ENCODE data around the gene RPH3AL.

RPH3AL gene, protein sequence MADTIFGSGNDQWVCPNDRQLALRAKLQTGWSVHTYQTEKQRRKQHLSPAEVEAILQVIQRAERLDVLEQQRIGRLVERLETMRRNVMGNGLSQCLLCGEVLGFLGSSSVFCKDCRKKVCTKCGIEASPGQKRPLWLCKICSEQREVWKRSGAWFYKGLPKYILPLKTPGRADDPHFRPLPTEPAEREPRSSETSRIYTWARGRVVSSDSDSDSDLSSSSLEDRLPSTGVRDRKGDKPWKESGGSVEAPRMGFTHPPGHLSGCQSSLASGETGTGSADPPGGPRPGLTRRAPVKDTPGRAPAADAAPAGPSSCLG

DNA sequence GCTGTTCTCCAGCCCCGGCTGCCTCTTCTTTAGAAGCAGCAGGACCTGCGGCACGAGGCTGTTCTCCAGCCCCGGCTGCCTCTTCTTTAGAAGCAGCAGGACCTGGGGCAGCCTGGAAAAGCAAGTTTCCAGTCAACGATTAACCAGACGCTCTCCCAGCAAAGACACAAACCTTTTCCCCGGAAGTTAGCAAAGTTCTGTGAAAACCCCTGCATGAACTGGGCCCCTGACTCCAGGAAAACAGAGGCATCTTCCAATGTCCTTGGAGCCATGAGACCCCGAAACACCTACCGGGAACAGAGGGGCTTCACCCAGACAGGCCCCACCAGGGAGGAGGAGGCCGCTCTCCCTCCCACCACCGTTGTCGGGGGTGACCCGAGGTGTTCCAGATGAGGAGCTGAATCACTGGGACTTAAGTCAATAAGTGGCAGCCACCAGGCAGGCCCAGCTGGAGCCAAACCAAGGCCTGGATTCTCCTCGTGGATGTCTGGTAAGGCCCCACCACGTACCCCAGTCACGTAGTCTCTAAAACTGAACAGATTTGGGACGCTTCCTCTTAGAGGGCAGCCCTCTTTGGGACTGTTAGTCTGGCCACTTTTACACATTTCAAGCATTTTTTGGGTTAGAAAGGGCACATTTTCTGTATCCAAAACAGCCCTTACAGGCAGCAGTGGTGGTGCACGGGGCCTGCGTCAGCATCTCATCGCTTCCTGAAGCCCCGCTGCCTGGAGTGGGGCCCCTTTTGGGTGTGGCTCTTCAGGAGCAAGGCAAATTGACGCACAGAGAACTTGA lies at the start of gene RPH3AL:
TSS of gene RPH3AL (minus strand) at position 387 of the 792 bp plus-strand sequence. CDS start 25,264 bp downstream, outside the sequence.
- DNase-seq (ENCODE audit: low spot score): no peak
- in situ Hi-C loops (cut with MboI; ENCODE audit: low pct_unique_long_range_greater_than_20kb, low sequenced_read_pairs, unreplicated experiment): no loop called here
- TF ChIP-seq, protein P1, sequence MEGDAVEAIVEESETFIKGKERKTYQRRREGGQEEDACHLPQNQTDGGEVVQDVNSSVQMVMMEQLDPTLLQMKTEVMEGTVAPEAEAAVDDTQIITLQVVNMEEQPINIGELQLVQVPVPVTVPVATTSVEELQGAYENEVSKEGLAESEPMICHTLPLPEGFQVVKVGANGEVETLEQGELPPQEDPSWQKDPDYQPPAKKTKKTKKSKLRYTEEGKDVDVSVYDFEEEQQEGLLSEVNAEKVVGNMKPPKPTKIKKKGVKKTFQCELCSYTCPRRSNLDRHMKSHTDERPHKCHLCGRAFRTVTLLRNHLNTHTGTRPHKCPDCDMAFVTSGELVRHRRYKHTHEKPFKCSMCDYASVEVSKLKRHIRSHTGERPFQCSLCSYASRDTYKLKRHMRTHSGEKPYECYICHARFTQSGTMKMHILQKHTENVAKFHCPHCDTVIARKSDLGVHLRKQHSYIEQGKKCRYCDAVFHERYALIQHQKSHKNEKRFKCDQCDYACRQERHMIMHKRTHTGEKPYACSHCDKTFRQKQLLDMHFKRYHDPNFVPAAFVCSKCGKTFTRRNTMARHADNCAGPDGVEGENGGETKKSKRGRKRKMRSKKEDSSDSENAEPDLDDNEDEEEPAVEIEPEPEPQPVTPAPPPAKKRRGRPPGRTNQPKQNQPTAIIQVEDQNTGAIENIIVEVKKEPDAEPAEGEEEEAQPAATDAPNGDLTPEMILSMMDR (IDR thresholded peaks at IDR 0.05; ENCODE audit: extremely low read depth, insufficient read depth, missing control alignments): no peak

DNA sequence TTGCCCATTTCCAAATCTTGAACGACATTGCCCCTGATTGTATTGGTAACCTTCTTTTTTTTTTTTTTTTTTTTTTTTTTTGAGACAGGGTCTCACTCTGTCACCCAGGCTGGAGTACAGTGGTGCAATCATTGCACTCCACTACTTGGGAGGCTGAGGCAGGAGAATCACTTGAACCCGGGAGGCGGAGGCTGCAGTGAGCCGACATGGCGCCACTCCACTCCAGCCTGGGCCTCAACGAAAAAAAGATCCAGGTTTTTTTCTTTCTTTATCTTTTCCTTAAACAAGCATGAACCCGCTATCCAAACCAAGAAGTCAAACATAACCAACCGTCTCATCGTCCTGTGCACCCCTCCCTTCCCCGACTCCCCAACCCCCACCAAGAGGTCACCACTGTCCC lies 47.6 kb upstream of the RPH3AL start:
- TF ChIP-seq, protein P1 (IDR thresholded peaks at IDR 0.05; ENCODE audit: extremely low read depth, insufficient read depth, missing control alignments): no peak
- in situ Hi-C loops (cut with MboI; ENCODE audit: low pct_unique_long_range_greater_than_20kb, low sequenced_read_pairs, unreplicated experiment): no loop called here
- no peak for DNase-seq (ENCODE audit: low spot score)

DNA sequence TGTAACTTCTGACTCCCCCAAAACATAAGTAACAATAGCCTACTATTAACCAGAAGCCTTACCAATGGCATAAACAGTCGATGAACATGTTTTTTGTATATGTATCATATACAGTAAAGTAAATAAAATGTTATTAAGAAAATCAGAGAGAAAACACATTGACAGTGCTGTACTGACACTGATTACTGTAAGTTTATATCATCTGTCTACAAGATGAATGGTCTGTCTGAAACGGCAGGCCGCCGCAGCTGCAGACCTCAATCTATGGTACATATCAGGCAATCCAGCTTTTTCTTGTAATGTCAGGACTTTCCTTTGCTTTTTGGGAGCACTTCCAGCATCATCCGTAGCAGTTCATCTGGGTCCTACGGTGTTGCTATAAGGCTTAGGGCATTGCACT lies 44.2 kb upstream of the RPH3AL start:
- DNase-seq (ENCODE audit: low spot score): no peak
- TF ChIP-seq, protein P1 (IDR thresholded peaks at IDR 0.05; ENCODE audit: extremely low read depth, insufficient read depth, missing control alignments): no peak
- in situ Hi-C loops (cut with MboI; ENCODE audit: low pct_unique_long_range_greater_than_20kb, low sequenced_read_pairs, unreplicated experiment): no loop called here

DNA sequence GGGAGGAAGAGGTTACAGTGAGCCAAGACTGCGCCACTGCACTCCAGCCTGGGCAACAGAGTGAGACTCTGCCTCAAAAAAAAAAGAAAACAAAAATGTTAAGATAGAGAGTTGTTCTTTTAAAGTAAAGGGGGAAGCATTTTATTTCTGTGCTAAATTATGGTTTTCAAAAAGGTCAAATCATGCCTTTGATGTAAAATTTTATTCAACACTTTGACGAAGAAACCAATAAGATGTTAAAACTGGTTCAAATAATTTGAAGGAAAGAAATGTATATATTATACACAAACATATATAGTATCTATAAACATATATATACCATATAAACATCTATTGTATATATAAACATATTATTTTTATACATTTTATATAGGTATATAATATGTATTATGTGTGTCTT lies 43.4 kb upstream of the RPH3AL start:
- TF ChIP-seq, protein P1 (IDR thresholded peaks at IDR 0.05; ENCODE audit: extremely low read depth, insufficient read depth, missing control alignments): no peak
- in situ Hi-C loops (cut with MboI; ENCODE audit: low pct_unique_long_range_greater_than_20kb, low sequenced_read_pairs, unreplicated experiment): no loop called here
- no peak for DNase-seq (ENCODE audit: low spot score)

DNA sequence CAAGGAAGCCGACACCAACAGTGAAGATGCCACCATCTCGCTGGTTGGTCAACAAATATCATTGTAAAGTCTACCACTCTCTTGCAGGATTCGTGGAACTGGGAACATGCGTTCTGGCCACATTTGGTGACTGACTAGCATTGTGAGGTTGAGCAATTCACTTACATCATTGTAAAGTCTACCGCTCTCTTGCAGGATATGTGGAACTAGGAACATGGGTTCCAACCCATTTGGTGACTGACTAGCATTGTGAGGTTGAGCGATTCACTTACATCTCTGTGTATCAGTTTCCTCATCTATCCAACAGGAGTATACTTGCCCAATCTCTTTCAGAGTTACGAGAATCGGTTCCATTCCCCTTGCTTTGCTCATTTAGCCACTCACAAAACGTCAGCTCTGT lies 42.6 kb upstream of the RPH3AL start:
- DNase-seq (ENCODE audit: low spot score): no peak
- TF ChIP-seq, protein P1 (IDR thresholded peaks at IDR 0.05; ENCODE audit: extremely low read depth, insufficient read depth, missing control alignments): no peak
- in situ Hi-C loops (cut with MboI; ENCODE audit: low pct_unique_long_range_greater_than_20kb, low sequenced_read_pairs, unreplicated experiment): no loop called here

DNA sequence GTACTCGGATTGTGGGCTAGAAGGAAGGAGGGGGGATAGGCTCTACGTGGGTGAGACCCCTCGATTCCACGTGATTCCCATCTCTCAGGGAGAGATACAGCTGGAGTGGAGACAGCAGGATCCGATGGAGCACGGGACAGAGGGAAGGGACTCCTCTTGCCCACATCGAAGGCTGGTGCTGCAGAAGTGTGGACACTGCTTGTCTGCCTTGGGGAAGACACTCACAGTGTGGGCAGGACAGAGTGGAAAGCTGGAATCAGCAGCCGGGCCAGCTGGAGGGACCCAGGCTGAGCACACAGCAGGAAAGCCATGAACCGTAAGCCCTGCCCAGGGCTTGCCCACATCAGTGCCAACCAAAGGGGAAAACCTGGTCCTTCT lies 42.1 kb upstream of the RPH3AL start:
- in situ Hi-C loops (cut with MboI; ENCODE audit: low pct_unique_long_range_greater_than_20kb, low sequenced_read_pairs, unreplicated experiment): no loop called here
- DNase-seq (ENCODE audit: low spot score): no peak
- TF ChIP-seq, protein P1 (IDR thresholded peaks at IDR 0.05; ENCODE audit: extremely low read depth, insufficient read depth, missing control alignments): no peak

Measured in GM13977 (cell line).